Thyroid gland (tissue), 4 donors: ENCODE results near the gene MAGI2. TPM values are rescaled to one million over a fixed set of nuclear protein-coding genes. Genes with fewer than 3 reads are reported as not detected.

ENCODE experiments used
- DNase-seq, 2 donors: peaks; one replicate each; pipeline ENCODE4 v3.0.0-alpha.2; 2019
- H3K27ac ChIP-seq, 3 donors: fragments of 200-600 bp; sonication (generic); 1 replicate in 2 of 3; 2 replicates in 1 of 3; pipeline ENCODE4 v1.5.1; 2016 to 2019; ENCODE audit warnings: mild to moderate bottlenecking in 1 of 3, moderate library complexity in 1 of 3
- H3K27me3 ChIP-seq: fragments of 200-600 bp; sonication (generic); one replicate; pipeline ENCODE4 v1.5.1; 2019
- H3K36me3 ChIP-seq, 2 donors: fragments of 200-600 bp; sonication (generic); one replicate each; pipeline ENCODE4 v1.5.1; 2016 to 2019
- H3K4me1 ChIP-seq, 2 donors: fragments of 200-600 bp; sonication (generic); one replicate each; pipeline ENCODE4 v1.5.1; 2017 to 2019
- H3K4me3 ChIP-seq, 3 donors: fragments of 200-600 bp; sonication (generic); replicated peaks in 1 of 3; 1 replicate in 2 of 3; 2 replicates in 1 of 3; pipeline ENCODE4 v1.5.1; 2016; ENCODE audit warnings: mild to moderate bottlenecking in 1 of 3
- H3K9me3 ChIP-seq: fragments of 200-600 bp; sonication (generic); one replicate; pipeline ENCODE4 v1.5.1; 2017
- CTCF ChIP-seq, 6 experiments: fragments of 200-600 bp in 3 of 6; fragments of 450-650 bp in 3 of 6; sonication (generic) in 3 of 6; IDR thresholded peaks; one replicate each; pipeline ENCODE4 v1.5.1; 2016 to 2019; ENCODE audit warnings: antibody characterized with exemption in 6 of 6, mild to moderate bottlenecking in 2 of 6, inconsistent platforms in 1 of 6, moderate library complexity in 1 of 6
- POLR2A ChIP-seq, 2 donors: fragments of 450-650 bp; IDR thresholded peaks; one replicate each; pipeline ENCODE4 v1.6.1; 2017; ENCODE audit warnings: antibody characterized with exemption in 2 of 2, mild to moderate bottlenecking in 2 of 2, moderate library complexity in 1 of 2
- WGBS, 2 donors: methylation state at CpG; one replicate each; pipeline ENCODE4 v1.1.5; 2017; 5-methylcytosine and 5-hydroxymethylcytosine counted together
- intact Hi-C: fragments of 100-400 bp; cut with DNase I; formaldehyde crosslinking; loops from one replicate; pipeline ENCODE4 v1.15.1; 2023
- total RNA-seq, 4 donors: library from RNA; depleted of rRNA; stranded (reverse); fragments of >200 nt; gene quantifications; one replicate each; pipeline ENCODE4 v1.2.3, GENCODE V29; 2016

The MAGI2 gene
- total RNA-seq, 4 donors from 2014 or later, result 20.7 to 31.1 (median 26.0) TPM

- TF ChIP-seq CTCF (IDR thresholded peaks at IDR 0.05), result no peak
- TF ChIP-seq POLR2A (IDR thresholded peaks at IDR 0.05), result no peak
- intact Hi-C loops, result no loop called here
- no peak overlapping the region for H3K27ac ChIP-seq
- no peaks in the 10 kb centered on the region for H3K36me3 ChIP-seq
- no peak for DNase-seq
- no peaks in the 10 kb centered on the region for H3K27me3 ChIP-seq
- H3K4me1 ChIP-seq, result no peaks in the 10 kb centered on the region
- WGBS, 2 donors, result 82 to 87% methylated on average over 3 of the region's 3 CpGs
- H3K9me3 ChIP-seq, result no peaks in the 10 kb centered on the region
- H3K4me3 ChIP-seq, result no peak overlapping the region
Observed at GRCh38 chr7:78212476-78213060, 1240.9 kb downstream of the MAGI2 start.

GRCh38 chr7:78207269-78207668 lies 1246.2 kb downstream of the MAGI2 start:
- no peaks in the 10 kb centered on the region for H3K9me3 ChIP-seq
- no peak overlapping the region for H3K27ac ChIP-seq
- no peak for DNase-seq
- H3K4me3 ChIP-seq, result no peak overlapping the region
- no peaks in the 10 kb centered on the region for H3K4me1 ChIP-seq
- TF ChIP-seq CTCF (IDR thresholded peaks at IDR 0.05) (no peak), POLR2A (IDR thresholded peaks at IDR 0.05) (no peak)
- H3K36me3 ChIP-seq, result no peaks in the 10 kb centered on the region
- intact Hi-C loops, result no loop called here
- no peaks in the 10 kb centered on the region for H3K27me3 ChIP-seq

- no peak for DNase-seq
- intact Hi-C loops, result no loop called here
Observed at GRCh38 chr7:78206769-78207168, 1246.7 kb downstream of the MAGI2 start.

DNA sequence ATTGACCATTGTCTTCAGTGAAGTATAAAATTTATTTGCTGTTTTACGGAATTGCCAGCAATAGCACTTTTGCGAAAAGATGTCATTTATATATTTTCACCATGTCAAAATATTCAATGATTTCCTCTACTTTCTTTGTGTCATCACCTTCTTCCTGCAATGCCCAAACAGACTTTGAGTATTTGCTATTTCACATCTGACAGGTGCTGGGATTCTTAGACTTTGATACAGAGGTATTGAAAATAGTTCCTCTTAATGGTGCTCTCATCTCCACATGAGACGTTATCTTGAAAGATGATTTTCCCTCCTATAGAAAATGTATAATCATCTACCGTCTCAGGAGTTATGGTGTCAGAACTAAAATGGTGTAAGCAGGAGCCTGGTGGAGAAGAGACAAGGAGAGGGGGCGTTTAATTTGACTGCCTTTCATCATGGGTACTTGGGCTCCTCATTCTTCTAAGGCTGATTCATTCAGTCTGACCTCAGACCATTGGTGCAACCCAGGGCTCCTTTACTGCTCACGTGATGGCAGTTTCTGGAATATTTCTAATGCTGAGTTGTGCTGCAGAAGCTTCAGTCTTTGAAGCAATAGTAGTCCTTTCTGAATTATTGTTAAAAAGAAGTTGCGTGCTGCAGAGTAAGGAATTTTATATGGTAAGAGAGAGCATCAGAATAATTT lies 1250.3 kb downstream of the MAGI2 start:
- TF ChIP-seq CTCF (IDR thresholded peaks at IDR 0.05), result no peak
- TF ChIP-seq POLR2A (IDR thresholded peaks at IDR 0.05), result no peak
- Histone ChIP-seq H3K9me3 (no peaks in the 10 kb centered on the region), H3K27me3 (no peaks in the 10 kb centered on the region), H3K36me3 (no peaks in the 10 kb centered on the region), H3K27ac (no peak overlapping the region), H3K4me1 (no peaks in the 10 kb centered on the region), H3K4me3 (no peak overlapping the region)
- WGBS, 2 donors, result 92 to 93% methylated on average over 7 of the region's 7 CpGs
- DNase-seq, result no peak
- intact Hi-C loops, result no loop called here

More at GRCh38 chr7:78206769-78207168, 1246.7 kb downstream of the MAGI2 start:
- Histone ChIP-seq H3K27ac (no peak overlapping the region), H3K9me3 (no peaks in the 10 kb centered on the region), H3K36me3 (no peaks in the 10 kb centered on the region), H3K4me3 (no peak overlapping the region), H3K4me1 (no peaks in the 10 kb centered on the region), H3K27me3 (no peaks in the 10 kb centered on the region)
- TF ChIP-seq POLR2A (IDR thresholded peaks at IDR 0.05), result no peak
- WGBS, 2 donors, result 66 to 67% methylated on average over 2 of the region's 2 CpGs

- Histone ChIP-seq H3K4me3 (no peak overlapping the region), H3K36me3 (no peaks in the 10 kb centered on the region), H3K27me3 (no peaks in the 10 kb centered on the region), H3K4me1 (no peaks in the 10 kb centered on the region), H3K27ac (no peak overlapping the region), H3K9me3 (no peaks in the 10 kb centered on the region)
- WGBS, 2 donors, result 93 to 96% methylated on average over 3 of the region's 3 CpGs
- DNase-seq, result no peak
- intact Hi-C loops, result no loop called here
- no peak for TF ChIP-seq CTCF (IDR thresholded peaks at IDR 0.05)
- TF ChIP-seq POLR2A (IDR thresholded peaks at IDR 0.05), result no peak
Observed at GRCh38 chr7:78198756-78199155, 1254.7 kb downstream of the MAGI2 start.
